ENCODE measurements around the gene CCT2.
A peak's percentile ranks its signal among the peaks of the same experiment; 100 is the strongest.
"Not testable (repeated sequence)": the region's sequence is repeated elsewhere in the genome, so short reads cannot be mapped to it uniquely, and the experiment has no call there.

The CCT2 gene

DNA sequence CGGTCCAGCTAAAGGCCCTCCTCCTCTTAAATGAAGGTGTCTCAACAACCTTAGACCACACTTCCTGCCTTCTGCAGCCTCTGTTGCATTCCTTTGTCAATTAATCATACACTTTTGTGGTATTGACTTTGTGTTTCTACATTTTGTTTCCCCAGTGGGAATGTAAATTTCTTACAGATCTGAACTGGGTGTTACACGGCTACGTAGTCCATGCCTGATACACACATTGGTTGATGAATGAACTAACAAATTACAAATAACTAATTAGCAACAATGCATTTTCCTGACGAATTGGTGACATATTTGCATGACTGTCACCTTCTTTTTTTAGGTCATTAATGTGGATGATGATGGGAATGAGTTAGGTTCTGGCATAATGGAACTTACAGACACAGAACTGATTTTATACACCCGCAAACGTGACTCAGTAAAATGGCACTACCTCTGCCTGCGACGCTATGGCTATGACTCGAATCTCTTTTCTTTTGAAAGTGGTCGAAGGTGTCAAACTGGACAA lies 15.2 kb upstream of the CCT2 start:
- TF ChIP-seq POLR2A (IDR thresholded peaks at IDR 0.05; ENCODE audit: low read depth, low read length): no peak
- DNase-seq (ENCODE audit: insufficient read length, low spot score): no peak
- FAIRE-seq: peak; percentile 96

DNA sequence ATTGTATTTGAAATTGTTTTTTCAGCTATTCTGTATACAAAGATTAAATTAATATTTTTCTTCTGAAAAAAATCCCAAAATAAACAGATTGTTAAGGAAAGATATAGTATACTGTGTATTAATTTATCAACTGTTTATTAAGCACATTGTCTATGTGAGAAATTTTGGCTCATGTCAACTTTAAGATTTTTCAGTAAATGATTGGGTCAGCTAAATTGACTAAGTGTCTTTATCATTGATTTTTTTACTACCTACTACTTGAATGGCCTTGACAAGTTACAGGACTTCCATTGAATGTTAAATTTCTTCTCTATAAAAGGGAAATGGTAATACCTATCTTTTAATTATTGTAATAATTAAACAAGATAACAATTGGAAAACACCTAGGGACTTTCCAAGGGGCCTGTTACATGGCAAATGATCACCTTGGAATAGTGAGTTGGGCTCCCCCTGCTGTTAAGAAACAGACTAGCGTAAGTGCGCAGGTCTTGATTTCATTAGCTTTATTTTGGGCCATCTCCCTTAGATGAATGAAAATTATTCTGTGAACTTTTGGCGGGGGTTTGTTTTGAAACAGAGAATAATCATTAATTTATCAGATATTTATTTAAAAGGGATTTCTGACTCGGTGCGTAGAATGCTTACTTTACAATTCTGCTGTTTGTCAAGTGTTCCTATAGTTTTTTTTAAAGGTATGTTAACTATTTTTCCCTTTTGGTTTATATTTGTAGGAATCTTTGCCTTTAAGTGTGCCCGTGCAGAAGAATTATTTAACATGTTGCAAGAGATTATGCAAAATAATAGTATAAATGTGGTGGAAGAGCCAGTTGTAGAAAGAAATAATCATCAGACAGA lies 14.5 kb upstream of the CCT2 start:
- TF ChIP-seq POLR2A (IDR thresholded peaks at IDR 0.05; ENCODE audit: low read depth, low read length): no peak
- DNase-seq (ENCODE audit: insufficient read length, low spot score) (no peak), FAIRE-seq (peak; percentile 57)

DNA sequence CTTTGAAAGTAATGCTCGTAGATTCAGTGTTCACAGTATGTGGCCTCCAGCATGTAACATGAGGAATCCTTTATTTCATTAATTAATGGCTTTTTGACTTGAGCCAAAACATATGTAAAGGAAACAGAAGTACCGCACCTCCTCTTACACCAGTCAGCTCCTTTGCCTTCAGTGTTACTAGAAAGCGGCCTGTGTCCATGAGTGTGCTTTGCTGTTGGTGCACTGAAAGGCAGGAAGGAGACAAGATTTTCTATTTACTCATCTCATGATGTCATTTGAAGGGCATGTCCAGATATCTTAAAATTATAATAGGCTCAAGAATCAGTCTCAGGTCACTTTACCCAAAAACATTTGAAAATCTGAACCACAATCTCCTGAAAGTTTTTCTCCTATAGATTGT lies 9.9 kb upstream of the CCT2 start:
- no peak for TF ChIP-seq POLR2A (IDR thresholded peaks at IDR 0.05; ENCODE audit: low read depth, low read length)
- FAIRE-seq (no peak), DNase-seq (ENCODE audit: insufficient read length, low spot score) (no peak)

DNA sequence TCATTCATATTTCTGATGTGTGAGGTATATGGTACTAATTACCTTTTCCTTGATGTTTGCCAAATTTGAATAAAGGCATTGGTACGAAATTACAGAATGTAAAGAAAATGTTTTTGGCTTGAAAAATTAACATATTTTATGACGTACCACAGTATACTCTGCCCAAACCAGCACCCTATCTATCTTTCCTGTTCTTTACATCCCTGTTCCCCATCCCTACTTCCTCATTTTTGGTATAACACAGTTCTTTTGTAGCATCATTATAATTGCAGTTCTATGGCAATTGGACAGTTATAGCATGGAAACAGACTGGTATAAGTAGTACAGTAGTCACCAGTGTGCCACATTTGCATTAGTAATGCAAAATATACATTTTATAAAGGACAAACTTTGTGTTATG lies 7.0 kb upstream of the CCT2 start:
- DNase-seq (ENCODE audit: insufficient read length, low spot score) (no peak), FAIRE-seq (no peak)
- no peak for TF ChIP-seq POLR2A (IDR thresholded peaks at IDR 0.05; ENCODE audit: low read depth, low read length)

GRCh38 chr12:69579029-69579428 lies 6.2 kb upstream of the CCT2 start:
- TF ChIP-seq POLR2A (IDR thresholded peaks at IDR 0.05; ENCODE audit: low read depth, low read length): no peak
- DNase-seq (ENCODE audit: insufficient read length, low spot score): no peak
- no peak for FAIRE-seq

DNA sequence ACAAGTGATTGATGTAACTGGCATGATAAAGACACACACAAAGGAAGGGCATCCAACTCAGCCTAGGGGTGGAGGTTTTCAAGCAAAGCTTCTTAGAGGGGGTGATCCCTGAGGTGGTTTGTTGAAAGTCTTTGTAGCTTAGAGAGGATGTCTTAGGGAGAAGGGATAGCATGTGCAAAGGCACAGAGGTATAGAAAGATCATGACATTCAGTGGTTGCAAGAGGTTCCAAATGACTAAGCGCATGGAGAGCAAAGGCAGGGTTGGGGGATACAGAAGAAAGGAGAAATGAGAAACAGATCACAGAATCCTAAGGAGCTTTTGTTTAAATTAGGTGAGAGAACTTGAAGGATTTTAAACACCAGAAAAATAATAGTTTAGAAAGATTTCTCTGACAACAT lies 5.2 kb upstream of the CCT2 start:
- DNase-seq (ENCODE audit: insufficient read length, low spot score) (no peak), FAIRE-seq (no peak)
- TF ChIP-seq POLR2A (IDR thresholded peaks at IDR 0.05; ENCODE audit: low read depth, low read length): no peak

- TF ChIP-seq POLR2A (IDR thresholded peaks at IDR 0.05; ENCODE audit: low read depth, low read length): no peak
- no peak for FAIRE-seq
- no peak for DNase-seq (ENCODE audit: insufficient read length, low spot score)
These were observed 2.1 kb upstream of the CCT2 start for GRCh38 chr12:69583203-69583602.

DNA sequence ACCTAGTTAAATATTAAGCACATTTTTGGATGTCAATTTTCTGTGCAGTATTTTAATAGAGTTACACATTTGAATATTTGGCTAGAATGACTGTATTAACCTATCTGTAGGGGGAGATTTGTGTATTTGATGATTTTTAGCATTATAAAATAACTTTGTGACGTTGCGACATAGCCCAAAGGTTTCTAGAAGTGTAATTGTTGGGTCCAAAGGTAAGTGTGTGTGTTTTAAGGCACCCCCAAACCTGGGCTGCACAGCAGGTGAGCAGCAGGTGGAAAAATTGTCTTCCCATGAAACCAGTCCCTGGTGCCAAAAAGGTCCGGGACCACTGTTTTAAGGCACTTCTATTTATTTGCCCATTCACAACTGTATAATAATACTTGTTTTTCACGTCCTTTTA lies 3.3 kb downstream of the CCT2 start:
- DNase-seq (ENCODE audit: insufficient read length, low spot score): no peak
- FAIRE-seq: no peak
- no peak for TF ChIP-seq POLR2A (IDR thresholded peaks at IDR 0.05; ENCODE audit: low read depth, low read length)

DNA sequence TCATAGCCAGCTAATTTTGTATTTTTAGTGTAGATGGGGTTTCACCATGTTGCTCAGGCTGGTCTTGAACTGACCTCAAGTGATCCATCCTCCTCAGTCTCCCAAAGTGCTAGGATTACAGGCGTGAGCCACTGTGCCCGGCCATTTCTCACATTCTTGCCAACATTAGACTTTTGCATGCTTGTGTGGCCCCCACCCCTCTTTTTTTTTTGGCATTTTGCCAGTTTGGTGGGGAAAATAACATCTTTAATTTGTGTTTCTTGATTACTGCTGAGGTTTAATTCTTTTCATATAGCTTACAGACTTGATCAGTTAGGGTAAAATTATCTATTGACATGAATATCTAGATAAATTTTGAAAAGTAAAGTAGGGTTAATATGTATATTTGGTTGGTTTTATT lies 3.8 kb downstream of the CCT2 start:
- FAIRE-seq (no peak), DNase-seq (ENCODE audit: insufficient read length, low spot score) (no peak)
- no peak for TF ChIP-seq POLR2A (IDR thresholded peaks at IDR 0.05; ENCODE audit: low read depth, low read length)

GRCh38 chr12:69595689-69596088 lies 10.4 kb downstream of the CCT2 start:
- DNase-seq (ENCODE audit: insufficient read length, low spot score) (no peak), FAIRE-seq (peak; percentile 57)
- no peak for TF ChIP-seq POLR2A (IDR thresholded peaks at IDR 0.05; ENCODE audit: low read depth, low read length)

GRCh38 chr12:69598174-69598753 lies 13.0 kb downstream of the CCT2 start:
- FAIRE-seq (no peak), DNase-seq (ENCODE audit: insufficient read length, low spot score) (no peak)
- TF ChIP-seq POLR2A (IDR thresholded peaks at IDR 0.05; ENCODE audit: low read depth, low read length): no peak

DNA sequence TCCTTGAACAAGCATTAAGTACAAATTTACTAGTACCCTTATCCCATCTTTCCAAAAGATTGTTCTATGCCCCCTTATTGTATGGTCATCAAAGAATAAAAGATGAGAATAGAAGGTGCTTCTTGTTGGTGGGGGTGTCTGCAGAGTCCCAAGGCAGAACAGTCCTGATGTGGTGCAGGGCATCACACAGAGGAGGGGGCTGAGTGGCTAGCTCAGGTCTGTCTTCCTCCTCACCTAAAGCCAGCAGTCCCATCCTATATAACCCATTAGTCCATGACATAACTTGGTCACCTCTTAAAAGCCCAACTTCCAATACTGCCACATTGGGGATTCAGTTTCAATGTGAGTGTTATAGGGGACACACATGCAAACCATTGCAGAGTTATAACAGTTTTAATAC lies 15.5 kb downstream of the CCT2 start:
- FAIRE-seq: no peak
- no peak for TF ChIP-seq POLR2A (IDR thresholded peaks at IDR 0.05; ENCODE audit: low read depth, low read length)

GRCh38 chr12:69601962-69602685 lies 16.9 kb downstream of the CCT2 start:
- no peak for TF ChIP-seq POLR2A (IDR thresholded peaks at IDR 0.05; ENCODE audit: low read depth, low read length)
- no peak for DNase-seq (ENCODE audit: insufficient read length, low spot score)
- no peak for FAIRE-seq

More for the DNA sequence above, 15.5 kb downstream of the CCT2 start:
- DNase-seq (ENCODE audit: insufficient read length, low spot score): no peak

- no peak for DNase-seq (ENCODE audit: insufficient read length, low spot score)
- FAIRE-seq: no peak
- TF ChIP-seq POLR2A (IDR thresholded peaks at IDR 0.05; ENCODE audit: low read depth, low read length): no peak
These were observed 17.7 kb downstream of the CCT2 start for GRCh38 chr12:69602954-69603353.

- DNase-seq (ENCODE audit: insufficient read length, low spot score); FAIRE-seq: not testable (repeated sequence)
These were observed 18.3 kb downstream of the CCT2 start for GRCh38 chr12:69603556-69603955.

DNA sequence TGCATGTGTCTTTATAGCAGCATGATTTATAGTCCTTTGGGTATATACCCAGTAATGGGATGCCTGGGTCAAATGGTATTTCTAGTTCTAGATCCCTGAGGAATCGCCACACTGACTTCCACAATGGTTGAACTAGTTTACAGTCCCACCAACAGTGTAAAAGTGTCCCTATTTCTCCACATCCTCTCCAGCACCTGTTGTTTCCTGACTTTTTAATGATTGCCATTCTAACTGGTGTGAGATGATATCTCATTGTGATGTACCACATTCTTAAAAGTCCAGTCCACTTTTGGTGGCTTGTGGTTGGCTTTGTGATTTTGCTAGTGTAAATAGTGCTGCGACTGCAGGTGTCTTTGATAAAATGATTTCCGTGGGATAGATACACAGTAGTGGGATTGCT lies 19.0 kb downstream of the CCT2 start:
- not testable (repeated sequence) for FAIRE-seq; DNase-seq (ENCODE audit: insufficient read length, low spot score)
